ENCODE data around the gene AP5S1.

- TF ChIP-seq, protein P1, sequence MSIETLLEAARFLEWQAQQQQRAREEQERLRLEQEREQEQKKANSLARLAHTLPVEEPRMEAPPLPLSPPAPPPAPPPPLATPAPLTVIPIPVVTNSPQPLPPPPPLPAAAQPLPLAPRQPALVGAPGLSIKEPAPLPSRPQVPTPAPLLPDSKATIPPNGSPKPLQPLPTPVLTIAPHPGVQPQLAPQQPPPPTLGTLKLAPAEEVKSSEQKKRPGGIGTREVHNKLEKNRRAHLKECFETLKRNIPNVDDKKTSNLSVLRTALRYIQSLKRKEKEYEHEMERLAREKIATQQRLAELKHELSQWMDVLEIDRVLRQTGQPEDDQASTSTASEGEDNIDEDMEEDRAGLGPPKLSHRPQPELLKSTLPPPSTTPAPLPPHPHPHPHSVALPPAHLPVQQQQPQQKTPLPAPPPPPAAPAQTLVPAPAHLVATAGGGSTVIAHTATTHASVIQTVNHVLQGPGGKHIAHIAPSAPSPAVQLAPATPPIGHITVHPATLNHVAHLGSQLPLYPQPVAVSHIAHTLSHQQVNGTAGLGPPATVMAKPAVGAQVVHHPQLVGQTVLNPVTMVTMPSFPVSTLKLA (conservative IDR thresholded peaks at IDR 0.05) = no peak
- no peak for TF ChIP-seq POLR2A (conservative IDR thresholded peaks at IDR 0.05)
Measured at GRCh38 chr20:3836132-3836531, 15.8 kb downstream of the AP5S1 start.

All from K562 (cell line).